GM18907 (cell line): ENCODE data around the gene NTM.
"Not testable (repeated sequence)": the region's sequence is repeated elsewhere in the genome, so short reads cannot be mapped to it uniquely, and the experiment has no call there.

Experiments
- ATAC-seq: cut with Tn5 transposase; IDR thresholded peaks from one replicate; pipeline ENCODE4 v1.9.1; 2021; ENCODE audit warnings: mild to moderate bottlenecking, moderate library complexity; ENCODE audit not compliant: unreplicated experiment

NTM gene

DNA sequence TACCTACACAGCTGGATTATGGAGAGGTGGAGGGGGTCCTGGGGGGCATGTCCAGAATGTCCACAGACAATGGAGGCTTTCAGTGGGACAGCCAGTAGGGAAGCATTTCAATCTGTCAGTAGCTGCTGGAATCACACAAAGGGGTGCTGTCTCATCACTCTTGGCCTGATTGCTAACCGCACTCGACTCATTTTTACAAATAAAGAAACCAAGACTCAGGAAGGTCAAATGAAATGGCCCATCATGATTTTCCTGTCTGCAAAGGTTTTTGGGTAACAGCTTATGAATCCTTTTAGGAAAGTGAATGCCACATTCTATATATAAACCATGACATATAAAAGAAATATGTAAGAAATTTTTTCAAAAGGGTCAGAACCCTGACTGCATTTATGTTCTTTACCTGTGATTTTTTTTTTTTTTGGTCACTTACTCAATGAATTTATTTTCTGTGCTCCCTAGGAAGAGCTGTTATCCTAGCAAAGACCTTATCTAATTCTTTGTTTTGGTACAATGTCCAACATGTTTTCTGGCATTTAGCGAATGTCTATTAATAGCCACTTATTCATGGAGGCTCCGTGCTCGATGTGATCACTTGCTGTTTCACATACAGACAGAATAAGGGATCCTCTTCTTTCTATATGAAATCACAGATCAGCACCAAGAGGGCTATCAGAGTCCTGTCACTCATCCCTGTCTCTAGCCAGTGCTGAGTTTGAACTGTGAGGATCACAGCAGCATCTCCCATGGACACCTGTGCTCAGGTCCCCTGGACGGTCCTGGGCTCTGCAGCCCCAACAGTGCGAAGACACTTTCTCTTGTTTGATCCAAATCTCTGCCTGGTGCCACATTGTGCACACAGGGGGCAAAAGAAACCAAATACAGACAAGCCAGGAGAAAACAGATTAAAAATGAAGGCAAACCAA, 979.7 kb downstream of the NTM start:
- no peak for ATAC-seq

DNA sequence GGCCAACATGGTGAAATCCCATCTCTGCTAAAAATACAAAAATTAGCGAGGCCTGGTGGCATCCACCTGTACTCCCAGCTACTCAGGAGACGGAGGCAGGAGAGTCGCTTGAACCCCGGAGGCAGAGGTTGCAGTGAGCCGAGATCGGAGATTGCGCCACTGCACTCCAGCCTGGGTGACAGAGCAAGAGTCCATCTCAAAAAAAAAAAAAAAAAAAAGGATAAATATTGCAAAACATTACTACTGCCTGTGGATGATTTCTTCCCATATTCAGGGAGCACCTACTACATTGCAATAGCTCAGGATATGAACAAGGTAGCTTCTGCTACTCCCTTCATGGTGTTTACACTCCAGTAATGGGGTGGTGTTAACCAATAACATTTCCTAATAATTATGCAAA, 980.6 kb downstream of the NTM start:
- ATAC-seq = no peak

DNA sequence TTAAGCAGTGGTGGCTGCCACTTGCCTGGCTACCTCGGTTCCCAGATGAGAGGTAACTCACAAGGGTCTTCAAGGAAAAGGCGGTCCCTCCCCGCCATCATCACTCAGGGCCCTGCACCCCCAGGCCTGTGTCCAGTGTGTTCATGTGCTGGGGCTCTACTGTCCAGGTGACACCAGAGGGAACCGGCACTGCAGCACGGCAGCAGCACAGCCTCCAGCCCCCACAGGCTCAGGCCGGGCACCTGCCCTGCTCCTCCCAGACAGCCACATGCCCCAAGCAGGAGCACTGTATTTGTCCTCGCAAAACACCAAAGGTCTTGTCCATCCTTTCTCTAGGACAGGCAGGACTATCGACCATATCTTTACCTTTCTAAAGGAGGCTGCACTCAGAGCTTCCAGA, 982.1 kb downstream of the NTM start:
- no peak for ATAC-seq

DNA sequence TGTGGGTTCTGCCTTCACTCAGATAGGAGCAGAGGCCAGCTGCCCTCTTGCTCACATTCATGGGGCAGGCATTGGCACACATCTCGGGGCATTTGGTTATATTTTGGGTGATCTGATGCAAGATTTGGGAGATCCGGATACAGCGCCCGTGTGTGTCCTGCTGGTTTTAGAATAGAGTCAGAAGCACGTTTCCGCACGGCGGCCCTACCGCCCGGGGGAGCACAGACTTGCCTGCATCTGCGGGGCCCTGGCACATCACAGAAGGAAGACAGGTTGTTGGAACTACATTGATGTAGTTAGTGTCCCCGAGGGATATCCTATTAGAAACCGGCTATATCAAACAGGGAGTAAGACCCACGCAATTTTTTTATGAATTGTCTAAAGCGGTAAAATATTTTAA, 982.8 kb downstream of the NTM start:
- ATAC-seq = no peak

DNA sequence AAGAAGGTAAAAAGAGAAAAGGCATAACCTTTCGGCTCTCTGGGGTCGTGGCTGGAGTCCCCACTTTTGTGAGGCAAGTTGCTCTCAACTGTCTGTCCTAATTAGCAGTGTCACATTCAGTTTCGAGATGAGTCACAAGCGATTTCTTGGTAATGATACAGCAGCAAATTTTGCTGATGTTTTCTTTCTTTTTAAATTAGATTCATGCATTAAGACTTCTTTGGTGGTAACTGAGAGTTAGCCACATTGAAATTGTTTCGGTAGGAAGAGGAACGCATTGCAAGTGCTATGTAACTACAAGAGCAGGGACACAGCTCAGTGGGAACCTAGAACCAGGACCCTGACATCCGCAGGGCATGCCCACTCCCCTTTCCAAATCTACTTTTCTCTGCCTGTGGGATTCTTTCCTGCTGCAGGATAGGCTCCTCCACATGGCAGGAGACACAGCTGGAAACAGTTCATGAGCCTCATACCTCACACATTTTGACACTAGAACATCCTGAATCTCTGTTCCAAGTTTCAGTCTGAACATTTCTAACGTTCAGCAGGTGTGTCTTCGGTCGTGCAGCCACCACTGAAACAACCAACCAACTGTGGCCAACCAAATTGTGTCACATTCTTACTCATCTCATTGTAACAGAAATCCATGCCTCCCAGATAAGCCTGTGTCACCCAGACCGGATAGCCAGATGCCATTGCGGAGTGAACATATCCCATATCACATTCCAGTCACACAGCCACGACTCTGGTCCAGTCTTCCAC, 987.6 kb downstream of the NTM start:
- ATAC-seq = peak; percentile 86

DNA sequence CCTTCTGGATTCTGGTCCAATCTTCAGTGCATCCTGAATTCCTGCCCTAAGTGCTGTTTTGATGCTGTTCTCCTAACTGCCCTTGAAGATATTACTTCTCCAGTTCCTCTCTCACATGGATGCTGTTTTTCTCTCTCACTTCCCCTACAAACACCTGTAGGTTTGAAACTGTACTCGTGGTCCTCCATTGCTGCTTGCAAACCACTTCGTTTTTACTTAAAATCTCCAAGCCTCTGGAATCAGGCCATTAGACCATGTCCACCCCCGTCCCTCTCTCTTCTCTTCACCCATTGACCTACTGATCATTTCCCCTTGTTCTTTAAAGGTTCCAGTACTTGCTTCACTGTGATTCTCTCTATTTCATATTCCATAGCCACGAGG, 988.1 kb downstream of the NTM start:
- ATAC-seq = peak; percentile 60

DNA sequence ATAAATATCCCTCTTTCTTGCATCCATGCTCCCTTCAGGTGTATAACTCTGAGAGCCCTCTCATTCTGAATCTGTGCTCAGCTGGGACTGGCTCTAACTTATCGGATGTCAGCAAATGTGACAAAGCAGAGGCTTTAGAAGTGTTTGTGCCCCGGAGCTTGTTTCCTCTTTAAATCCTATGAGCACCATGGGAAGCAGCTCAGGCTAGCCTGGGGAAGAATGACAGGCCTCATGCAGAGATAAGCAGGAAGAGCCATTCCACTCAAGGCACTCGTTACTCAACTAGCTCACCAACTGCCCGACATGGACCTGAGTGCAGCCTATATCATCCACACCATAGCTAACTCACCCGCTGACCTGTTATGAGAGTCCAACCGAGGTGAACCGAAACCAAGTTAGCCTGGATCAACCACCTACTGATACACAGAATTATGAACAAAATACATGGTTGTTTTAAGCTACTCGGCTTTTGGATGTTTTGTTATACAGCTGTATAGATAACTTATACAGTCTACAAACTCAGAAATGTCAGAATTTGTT, 990.7 kb downstream of the NTM start:
- ATAC-seq = no peak

DNA sequence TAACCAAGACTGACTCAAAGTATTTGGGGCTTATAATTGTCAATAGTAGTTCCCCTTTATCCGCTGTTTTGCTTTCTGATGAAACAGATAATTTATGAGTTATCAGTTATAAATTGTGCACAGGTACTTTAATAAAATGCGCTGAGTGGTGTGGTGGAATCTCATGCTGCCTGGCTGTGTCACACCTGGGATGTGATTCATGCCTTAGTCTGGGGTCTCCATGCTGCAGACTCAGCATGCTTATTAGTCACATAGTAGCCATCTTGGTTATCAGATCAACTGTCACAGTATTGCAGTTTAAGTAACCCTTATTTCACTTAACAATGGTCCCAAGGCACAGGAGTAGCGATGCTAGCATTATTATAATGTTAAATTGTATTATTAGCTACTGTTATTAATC, 995.2 kb downstream of the NTM start:
- no peak for ATAC-seq

DNA sequence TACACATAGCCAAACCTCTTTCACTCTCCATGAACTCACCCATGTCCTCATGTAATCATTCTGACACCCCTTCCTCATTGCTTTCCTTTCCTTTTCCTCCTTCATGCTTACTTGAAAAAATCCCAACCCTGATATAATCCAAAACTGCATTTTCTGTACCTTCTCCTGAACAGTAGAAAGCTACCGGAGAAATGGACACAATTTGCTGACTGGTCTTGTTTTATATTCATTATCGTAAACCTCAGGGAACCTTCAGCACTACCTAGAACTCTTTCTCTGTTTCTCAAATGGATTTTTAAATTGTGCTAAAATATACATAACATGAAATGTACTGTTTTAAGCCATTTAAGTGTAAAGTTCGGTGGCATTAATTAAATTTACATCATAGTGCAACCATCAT, 996.9 kb downstream of the NTM start:
- no peak for ATAC-seq

DNA sequence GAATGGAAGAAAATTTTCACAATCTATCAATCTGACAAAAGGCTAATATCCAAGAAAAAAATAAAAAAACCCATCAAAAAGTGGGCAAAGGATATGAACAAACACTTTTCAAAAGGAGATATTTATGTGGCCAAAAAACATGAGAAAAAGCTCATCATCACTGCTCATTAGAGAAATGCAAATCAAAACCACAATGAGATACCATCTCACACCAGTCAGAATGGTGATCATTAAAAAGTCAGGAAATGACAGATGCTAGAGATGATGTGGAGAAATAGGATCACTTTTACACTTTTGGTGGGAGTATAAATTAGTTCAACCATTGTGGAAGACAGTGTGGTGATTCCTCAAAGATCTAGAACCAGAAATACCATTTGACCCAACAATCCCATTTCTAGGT, 999.7 kb downstream of the NTM start:
- ATAC-seq = not testable (repeated sequence)

DNA sequence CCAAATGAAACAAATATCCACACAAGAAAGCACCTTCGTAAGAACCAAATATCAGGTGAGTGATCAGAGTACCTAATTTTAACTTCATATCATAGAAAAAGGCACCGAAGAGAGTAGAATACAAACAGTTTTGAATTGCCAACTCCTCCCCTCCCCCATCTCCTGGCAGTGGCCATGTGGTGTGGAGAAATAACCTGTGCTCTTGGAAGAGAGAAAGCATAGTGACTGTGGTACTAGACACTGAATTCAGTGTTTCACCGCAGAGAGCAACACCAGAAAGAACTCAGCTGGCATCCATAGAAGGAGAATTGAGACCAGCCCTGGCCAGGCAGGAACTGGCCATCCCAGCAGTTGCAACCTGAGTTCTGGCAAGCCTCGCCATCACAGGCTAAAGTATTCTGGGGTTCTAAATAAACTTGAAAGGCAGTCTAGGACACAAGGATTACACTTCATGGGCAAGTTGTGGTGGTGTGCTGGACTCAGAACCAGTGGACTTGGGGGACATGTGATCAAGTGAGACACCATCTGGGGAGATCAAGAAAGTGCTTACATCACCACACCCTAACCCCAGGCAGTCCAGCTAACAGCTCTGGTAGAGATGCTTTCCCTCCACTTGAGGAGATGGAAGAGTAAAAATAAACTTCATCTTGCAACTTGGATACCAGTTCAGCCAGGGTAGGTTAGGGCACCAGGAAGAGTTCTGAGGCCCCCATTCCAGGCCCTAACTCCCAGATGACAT, 1003.2 kb downstream of the NTM start:
- ATAC-seq = no peak

DNA sequence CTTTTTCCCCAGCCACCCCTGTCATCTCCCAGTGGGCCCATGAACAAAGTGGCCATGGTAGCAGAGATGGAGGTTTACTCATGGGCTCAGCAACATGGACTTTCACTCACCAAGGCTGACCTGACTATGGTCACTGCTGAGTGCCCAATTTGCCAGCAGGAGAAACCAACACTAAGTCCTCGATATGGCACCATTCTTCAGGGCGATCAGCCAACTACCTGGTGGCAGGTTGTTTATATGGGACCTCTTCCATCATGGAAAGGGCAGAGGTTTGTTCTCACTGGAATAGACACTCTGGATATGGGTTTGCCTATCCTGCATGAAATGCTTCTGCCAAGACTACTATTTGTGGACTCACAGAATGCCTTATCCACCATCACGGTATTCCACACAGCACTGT, 1009.1 kb downstream of the NTM start:
- no peak for ATAC-seq
